SU-DHL-6 (cell line): ENCODE results near the gene TMEM108.

ENCODE experiments used
- EZH2phosphoT487 ChIP-seq: fragments of 200-600 bp; sonication (generic), shearing (Covaris generic); conservative IDR thresholded peaks from 2 replicates; pipeline ENCODE4 v1.6.1; 2018; ENCODE audit warnings: mild to moderate bottlenecking, antibody characterized with exemption, low read length, moderate library complexity, mixed read lengths
- TF ChIP-seq, protein P1 (sequence below): fragments of 200-600 bp; sonication (generic); IDR thresholded peaks from one replicate; pipeline ENCODE4 v1.5.1; 2017; ENCODE audit warnings: antibody characterized with exemption, mild to moderate bottlenecking, low read length, moderate library complexity; ENCODE audit not compliant: insufficient read depth, poor library complexity, severe bottlenecking

DNA sequence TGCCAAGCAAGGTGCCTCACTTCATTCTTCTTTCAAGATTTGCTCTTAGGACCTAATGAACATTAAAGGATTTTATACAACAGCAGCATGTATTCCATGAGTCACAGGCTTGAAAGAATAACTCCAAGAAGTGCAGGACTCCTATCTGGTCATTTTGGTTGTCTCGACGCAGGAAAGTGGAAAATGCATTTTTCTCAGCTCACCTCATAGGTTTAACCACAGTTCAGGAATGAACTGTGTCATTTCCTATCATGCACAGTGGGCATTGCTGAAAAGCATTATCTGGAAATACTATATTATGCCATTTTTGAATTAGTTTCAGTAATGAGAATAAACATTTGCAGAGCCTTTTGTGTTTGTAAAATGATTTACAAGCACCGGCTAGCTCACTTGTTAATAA lies 263.0 kb downstream of the TMEM108 start:
- TF ChIP-seq, protein P1, sequence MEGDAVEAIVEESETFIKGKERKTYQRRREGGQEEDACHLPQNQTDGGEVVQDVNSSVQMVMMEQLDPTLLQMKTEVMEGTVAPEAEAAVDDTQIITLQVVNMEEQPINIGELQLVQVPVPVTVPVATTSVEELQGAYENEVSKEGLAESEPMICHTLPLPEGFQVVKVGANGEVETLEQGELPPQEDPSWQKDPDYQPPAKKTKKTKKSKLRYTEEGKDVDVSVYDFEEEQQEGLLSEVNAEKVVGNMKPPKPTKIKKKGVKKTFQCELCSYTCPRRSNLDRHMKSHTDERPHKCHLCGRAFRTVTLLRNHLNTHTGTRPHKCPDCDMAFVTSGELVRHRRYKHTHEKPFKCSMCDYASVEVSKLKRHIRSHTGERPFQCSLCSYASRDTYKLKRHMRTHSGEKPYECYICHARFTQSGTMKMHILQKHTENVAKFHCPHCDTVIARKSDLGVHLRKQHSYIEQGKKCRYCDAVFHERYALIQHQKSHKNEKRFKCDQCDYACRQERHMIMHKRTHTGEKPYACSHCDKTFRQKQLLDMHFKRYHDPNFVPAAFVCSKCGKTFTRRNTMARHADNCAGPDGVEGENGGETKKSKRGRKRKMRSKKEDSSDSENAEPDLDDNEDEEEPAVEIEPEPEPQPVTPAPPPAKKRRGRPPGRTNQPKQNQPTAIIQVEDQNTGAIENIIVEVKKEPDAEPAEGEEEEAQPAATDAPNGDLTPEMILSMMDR, result no peak
- no peak for TF ChIP-seq EZH2phosphoT487
